ENCODE results near the gene TM7SF2. TPM values are rescaled to one million over a fixed set of nuclear protein-coding genes. Genes with fewer than 3 reads are reported as not detected.

TM7SF2 gene
- total RNA-seq, 1 donor from 2014 or later, result 12.8 TPM

DNA sequence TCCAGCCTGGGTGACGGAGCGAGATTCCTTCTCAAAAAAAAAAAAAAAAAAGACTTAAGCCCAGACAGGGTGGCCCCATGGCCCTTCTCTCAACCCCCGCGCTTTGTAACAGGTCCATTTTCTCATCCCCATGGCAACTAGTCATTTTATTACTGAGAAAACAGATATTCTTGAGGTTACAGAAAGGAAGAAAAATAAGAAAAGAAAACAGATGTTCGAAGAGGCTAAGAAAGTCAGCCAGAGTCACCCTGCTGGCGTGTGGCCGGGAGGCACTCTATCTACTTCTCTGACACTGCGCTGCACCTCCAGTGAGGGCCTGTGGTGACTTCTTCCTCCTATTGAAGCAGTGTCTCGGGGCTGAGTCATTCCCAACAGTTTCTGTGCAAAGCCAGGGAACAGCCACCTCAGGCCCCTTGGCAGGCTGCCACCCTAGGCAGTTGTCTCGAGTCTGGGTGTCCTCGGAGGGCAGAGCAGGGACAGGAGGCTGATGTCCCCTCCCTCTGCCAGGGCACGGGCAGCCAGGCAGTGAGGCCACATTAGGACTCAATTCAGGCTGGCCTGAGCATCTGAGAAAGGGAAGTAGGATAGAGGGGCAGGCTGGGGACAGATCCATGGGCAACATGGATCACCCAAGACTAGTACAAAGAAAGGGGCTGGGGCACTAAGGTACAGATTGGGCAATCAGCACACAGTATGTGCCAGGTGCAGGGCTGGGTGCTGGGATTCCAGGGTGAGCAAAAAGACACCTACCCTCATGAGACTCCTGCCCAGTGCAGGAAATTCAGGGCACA lies 39.0 kb downstream of the TM7SF2 start:
- no peak for DNase-seq (ENCODE audit: extremely low read depth, low read depth, low spot score)

DNA sequence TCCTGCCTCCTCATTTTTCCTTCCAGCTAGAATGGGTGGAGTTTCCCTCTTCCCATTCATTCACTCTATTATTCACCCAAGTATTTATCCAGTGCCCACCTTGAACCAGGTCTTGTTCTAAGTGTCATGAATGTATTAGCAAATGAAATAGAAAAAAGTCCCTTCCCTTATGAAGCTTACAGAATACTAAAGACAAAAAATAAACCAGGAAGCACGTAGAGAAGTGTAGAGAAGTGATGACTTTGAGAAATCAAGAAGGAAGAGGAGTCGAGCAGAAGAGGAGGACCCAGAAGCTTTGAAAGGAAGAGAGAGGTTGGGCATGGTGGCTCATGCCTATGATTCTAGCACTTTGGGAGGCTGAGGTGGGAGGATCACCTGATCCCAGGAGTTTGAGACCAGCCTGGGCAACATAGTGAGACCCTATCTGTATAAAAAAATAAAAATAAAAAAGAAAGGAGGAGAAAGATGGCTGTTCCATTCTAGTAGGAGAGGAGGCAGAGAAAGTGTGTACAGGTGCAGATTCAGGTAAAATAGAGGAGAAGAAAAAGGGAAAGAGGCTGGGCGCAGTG lies 39.7 kb downstream of the TM7SF2 start:
- no peak for DNase-seq (ENCODE audit: extremely low read depth, low read depth, low spot score)

DNA sequence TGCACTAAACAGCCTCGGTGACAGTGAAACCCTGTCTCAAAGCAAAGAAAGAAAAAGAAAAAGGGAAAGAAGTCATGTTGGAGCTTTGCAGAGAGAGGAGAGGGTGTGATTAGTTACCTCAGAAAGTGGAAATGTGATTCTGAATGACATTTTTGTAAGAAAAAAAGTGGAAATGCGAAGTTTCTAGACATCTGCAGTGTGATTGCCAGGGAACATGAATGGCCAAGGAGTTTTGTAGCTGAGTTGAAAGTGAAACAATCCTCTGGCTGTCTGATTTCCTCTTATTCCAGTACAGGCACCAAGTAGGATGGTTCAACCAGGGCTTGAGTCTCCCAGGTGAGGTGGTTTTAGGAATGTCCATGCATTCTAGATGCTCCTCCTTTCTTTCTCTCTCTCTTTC lies 40.5 kb downstream of the TM7SF2 start:
- no peak for DNase-seq (ENCODE audit: extremely low read depth, low read depth, low spot score)

DNA sequence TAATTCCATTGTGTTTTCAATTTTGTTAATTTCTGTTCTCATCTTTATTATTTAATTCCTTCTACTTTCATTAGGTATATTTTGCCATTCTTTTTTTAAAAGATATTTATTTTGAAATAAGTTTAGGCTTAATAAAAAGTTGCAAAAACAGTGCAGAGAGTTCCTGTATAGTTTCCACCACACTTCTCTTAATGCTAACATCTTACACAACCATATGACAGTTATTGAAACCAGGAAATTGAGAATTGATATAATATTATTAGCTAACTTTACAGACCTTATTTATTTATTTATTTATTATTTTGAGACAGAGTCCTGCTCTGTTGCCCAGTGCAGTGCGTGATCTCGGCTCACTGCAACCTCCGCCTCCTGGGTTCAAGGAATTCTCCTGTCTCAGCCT lies 44.6 kb downstream of the TM7SF2 start:
- no peak for DNase-seq (ENCODE audit: extremely low read depth, low read depth, low spot score)

DNA sequence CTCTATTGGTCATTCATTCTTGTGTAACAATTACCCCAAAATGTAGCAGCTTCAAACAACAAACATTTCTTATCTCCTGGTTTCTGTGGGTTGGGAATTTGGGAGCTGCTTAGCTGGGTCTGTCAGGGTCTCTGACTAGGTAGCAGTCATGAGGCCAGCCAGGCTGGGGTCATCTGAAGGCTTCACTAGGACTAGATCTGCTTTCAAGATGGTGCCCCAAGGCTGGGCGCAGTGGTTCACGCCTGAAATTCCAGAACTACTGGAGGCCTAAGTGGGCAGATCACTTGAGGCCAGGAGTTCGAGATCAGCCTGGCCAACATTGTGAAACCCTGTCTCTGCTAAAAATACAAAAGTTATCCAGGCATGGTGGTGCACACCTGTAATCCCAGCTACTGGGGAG lies 45.3 kb downstream of the TM7SF2 start:
- DNase-seq (ENCODE audit: extremely low read depth, low read depth, low spot score), result no peak

DNA sequence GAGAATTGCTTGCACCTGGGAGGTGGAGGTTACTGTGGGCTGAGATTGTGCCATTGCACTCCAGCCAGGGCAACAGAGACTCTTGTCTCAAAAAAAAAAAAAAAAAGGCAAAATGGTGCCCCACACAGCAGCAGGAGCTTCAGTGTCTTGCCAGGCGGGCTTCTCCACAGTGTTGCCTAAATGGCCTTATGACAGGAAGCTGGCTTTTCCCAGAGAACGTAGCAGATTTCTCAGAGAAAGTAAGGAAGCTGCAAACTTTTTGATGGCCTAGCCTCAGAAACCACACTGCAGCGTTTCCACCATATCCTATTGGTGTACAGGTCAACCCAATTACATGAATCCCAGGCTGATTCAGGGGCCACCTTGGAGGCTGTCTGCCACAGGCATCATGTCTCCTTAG lies 45.7 kb downstream of the TM7SF2 start:
- no peak for DNase-seq (ENCODE audit: extremely low read depth, low read depth, low spot score)

DNA sequence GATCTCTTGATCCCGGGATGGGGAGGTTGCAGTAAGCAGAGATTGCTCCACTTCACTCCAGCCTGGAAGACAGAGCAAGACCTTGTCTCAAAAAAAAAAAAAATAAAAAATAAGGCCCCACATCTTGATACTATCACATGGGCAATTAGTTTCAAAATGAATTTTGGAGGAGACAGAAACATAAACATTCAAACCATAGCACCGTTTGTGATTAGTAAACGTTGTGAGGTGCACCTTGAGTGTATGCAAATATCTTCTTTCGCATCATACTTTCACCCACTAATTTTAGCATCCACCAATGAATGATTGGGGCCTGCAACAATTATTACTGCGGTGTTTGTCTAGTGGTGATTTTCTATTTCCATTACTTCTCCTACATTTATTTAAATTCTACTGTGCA lies 47.3 kb downstream of the TM7SF2 start:
- no peak for DNase-seq (ENCODE audit: extremely low read depth, low read depth, low spot score)

DNA sequence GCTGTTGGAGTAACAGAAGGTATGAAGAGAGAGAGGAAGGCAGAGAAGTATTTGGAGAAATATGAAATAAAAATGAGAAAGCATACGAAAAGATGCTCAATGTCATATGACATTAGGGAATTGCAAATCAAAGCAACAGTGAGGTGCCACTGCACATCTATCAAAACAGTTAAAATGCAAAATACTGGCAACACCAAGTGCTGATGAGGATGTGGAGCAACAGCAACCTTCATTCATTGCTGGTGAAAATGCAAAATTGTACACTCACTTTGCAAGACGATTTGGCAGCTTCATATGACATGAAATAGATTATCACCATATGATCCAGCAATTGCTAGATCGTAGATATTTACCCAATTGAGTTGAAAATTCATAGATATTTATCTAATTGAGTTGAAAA lies 49.0 kb downstream of the TM7SF2 start:
- DNase-seq (ENCODE audit: extremely low read depth, low read depth, low spot score), result no peak

DNA sequence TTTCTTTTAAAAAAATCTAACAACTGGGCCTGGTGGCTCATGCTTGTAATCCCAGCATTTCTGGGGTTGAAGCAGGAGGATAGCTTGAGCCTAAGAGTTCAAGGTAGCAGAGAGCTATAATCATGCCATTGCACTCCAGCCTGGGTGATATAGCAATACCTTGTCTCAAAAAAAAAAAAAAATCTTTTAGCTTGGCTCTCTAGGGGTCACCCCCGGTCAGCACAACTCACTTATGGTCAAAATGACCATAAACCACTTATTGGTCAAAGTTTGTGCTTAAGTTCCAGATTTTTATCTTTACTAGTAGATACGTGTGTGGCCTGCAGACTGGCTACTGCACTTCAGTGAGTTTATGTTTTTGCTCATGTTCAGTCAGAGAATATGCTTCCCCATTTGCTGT lies 52.0 kb downstream of the TM7SF2 start:
- DNase-seq (ENCODE audit: extremely low read depth, low read depth, low spot score), result no peak

Other genes starting within 250 kb of the TM7SF2 start
- 142 and 158 TPM in 2 replicates for gene EHD1, start 233.3 kb upstream of the TM7SF2 start, total RNA-seq
- gene ATG2A, start 194.7 kb upstream of the TM7SF2 start, total RNA-seq, result 27.6 and 34.5 TPM in 2 replicates
- 27.2 and 47.9 TPM in 2 replicates for gene PPP2R5B, start 187.2 kb upstream of the TM7SF2 start, total RNA-seq
- gene GPHA2, start 176.0 kb upstream of the TM7SF2 start, total RNA-seq, result not detected in 2 replicates
- gene MAJIN, start 139.8 kb upstream of the TM7SF2 start, total RNA-seq, result 0.68 TPM in 1 of 2 replicates, not detected in the other
- gene BATF2, start 114.9 kb upstream of the TM7SF2 start, total RNA-seq, result 1.3 and 2.7 TPM in 2 replicates
- 191 and 202 TPM in 2 replicates for gene ARL2, start 97.7 kb upstream of the TM7SF2 start, total RNA-seq
- gene SNX15, start 84.4 kb upstream of the TM7SF2 start, total RNA-seq, result 12.4 and 12.6 TPM in 2 replicates
- gene SAC3D1, start 70.7 kb upstream of the TM7SF2 start, total RNA-seq, result 16.8 and 17.8 TPM in 2 replicates
- 2.8 and 5.5 TPM in 2 replicates for gene NAALADL1, start 53.3 kb upstream of the TM7SF2 start, total RNA-seq
- 3.7 and 5.1 TPM in 2 replicates for gene CDCA5, start 27.8 kb upstream of the TM7SF2 start, total RNA-seq
- gene ZFPL1, start 27.6 kb upstream of the TM7SF2 start, total RNA-seq, result 34.7 and 49.8 TPM in 2 replicates
- 318 and 356 TPM in 2 replicates for gene VPS51, start 15.7 kb upstream of the TM7SF2 start, total RNA-seq
- 14.0 and 14.7 TPM in 2 replicates for gene ZNHIT2, start 5.8 kb downstream of the TM7SF2 start, total RNA-seq
- gene FAU, start 10.3 kb downstream of the TM7SF2 start, total RNA-seq, result 461 and 516 TPM in 2 replicates
- gene MRPL49, start 10.4 kb downstream of the TM7SF2 start, total RNA-seq, result 49.7 and 57.4 TPM in 2 replicates
- gene SYVN1, start 22.6 kb downstream of the TM7SF2 start, total RNA-seq, result 23.3 and 38.4 TPM in 2 replicates
- gene SPDYC, start 58.4 kb downstream of the TM7SF2 start, total RNA-seq, result not detected in 2 replicates
- gene CAPN1, start 70.1 kb downstream of the TM7SF2 start, total RNA-seq, result 235 and 239 TPM in 2 replicates
- 13.8 and 16.1 TPM in 2 replicates for gene POLA2, start 150.1 kb downstream of the TM7SF2 start, total RNA-seq
- gene CDC42EP2, start 203.0 kb downstream of the TM7SF2 start, total RNA-seq, result 48.0 and 56.5 TPM in 2 replicates
- 40.9 and 52.2 TPM in 2 replicates for gene DPF2, start 222.0 kb downstream of the TM7SF2 start, total RNA-seq
- gene TIGD3, start 242.9 kb downstream of the TM7SF2 start, total RNA-seq, result 0.41 TPM in 1 of 2 replicates, not detected in the other